Neuronal stem cell (in vitro differentiated cells): ENCODE measurements around the gene CBFA2T3.

Experiments used
- DNase-seq: peaks from one replicate; pipeline ENCODE4 v3.0.0-alpha.2; 2013; ENCODE audit warnings: low spot score
- H2AFZ ChIP-seq: one replicate; pipeline ENCODE4 v1.6.1; 2013; ENCODE audit warnings: mild to moderate bottlenecking, low read length, inconsistent platforms
- H2AK5ac ChIP-seq: 2 replicates; pipeline ENCODE4 v1.6.1; 2013; ENCODE audit warnings: low read depth, mild to moderate bottlenecking, inconsistent platforms, low read length, moderate library complexity, mixed read lengths
- H2BK120ac ChIP-seq: 2 replicates; pipeline ENCODE4 v1.6.1; 2013; ENCODE audit warnings: low read depth, mild to moderate bottlenecking, inconsistent platforms, low read length, moderate library complexity, mixed read lengths
- H2BK12ac ChIP-seq: one replicate; pipeline ENCODE4 v1.6.1; 2013; ENCODE audit warnings: low read length, inconsistent platforms
- H2BK15ac ChIP-seq: 2 replicates; pipeline ENCODE4 v1.6.1; 2013; ENCODE audit warnings: mild to moderate bottlenecking, low read length, inconsistent platforms, mixed read lengths
- H2BK5ac ChIP-seq: one replicate; pipeline ENCODE4 v1.6.1; 2013; ENCODE audit warnings: inconsistent platforms, mild to moderate bottlenecking, low read length, moderate library complexity
- H3K14ac ChIP-seq: one replicate; pipeline ENCODE4 v1.6.1; 2013; ENCODE audit warnings: low read length, inconsistent platforms
- H3K18ac ChIP-seq: 2 replicates; pipeline ENCODE4 v1.6.1; 2013; ENCODE audit warnings: low read length, inconsistent platforms
- H3K23ac ChIP-seq: 2 replicates; pipeline ENCODE4 v1.6.1; 2013; ENCODE audit warnings: low read depth, mild to moderate bottlenecking, mixed read lengths, low read length, inconsistent platforms; ENCODE audit not compliant: poor library complexity
- H3K27ac ChIP-seq: replicated peaks from 3 replicates; pipeline ENCODE4 v1.5.1; 2013; ENCODE audit warnings: low read length, inconsistent platforms
- H3K27me3 ChIP-seq, 3 experiments: 2 replicates each; pipeline ENCODE4 v1.6.1; 2013; ENCODE audit warnings: low read length in 3 of 3, mild to moderate bottlenecking in 2 of 3, inconsistent platforms in 1 of 3, low read depth in 1 of 3, mixed read lengths in 1 of 3, moderate library complexity in 1 of 3; ENCODE audit not compliant: control insufficient read depth in 3 of 3, insufficient read depth in 3 of 3
- H3K36me3 ChIP-seq, 2 donors: replicated peaks in 1 of 2; 2 replicates each; pipeline ENCODE4 v1.6.1; 2013; ENCODE audit warnings: low read length in 2 of 2; ENCODE audit not compliant: control insufficient read depth in 2 of 2, insufficient read depth in 2 of 2
- H3K4ac ChIP-seq: 2 replicates; pipeline ENCODE4 v1.6.1; 2013; ENCODE audit warnings: inconsistent platforms, mild to moderate bottlenecking, low read length, moderate library complexity
- H3K4me1 ChIP-seq, 2 donors: 1 replicate in 1 of 2; 2 replicates in 1 of 2; pipeline ENCODE4 v1.6.1; 2013; ENCODE audit warnings: low read length in 2 of 2, low read depth in 1 of 2; ENCODE audit not compliant: control insufficient read depth in 2 of 2, insufficient read depth in 1 of 2
- H3K4me2 ChIP-seq: one replicate; pipeline ENCODE4 v1.6.1; 2013; ENCODE audit warnings: mild to moderate bottlenecking, low read length, inconsistent platforms; ENCODE audit not compliant: insufficient read depth, poor library complexity, severe bottlenecking
- H3K4me3 ChIP-seq, 2 donors: 2 replicates each; pipeline ENCODE4 v1.5.1; 2013; ENCODE audit warnings: low read length in 2 of 2, mild to moderate bottlenecking in 2 of 2, inconsistent platforms in 1 of 2, moderate library complexity in 1 of 2
- H3K79me1 ChIP-seq: one replicate; pipeline ENCODE4 v1.6.1; 2013; ENCODE audit warnings: low read depth, mild to moderate bottlenecking, inconsistent platforms, low read length, moderate library complexity
- H3K9ac ChIP-seq: one replicate; pipeline ENCODE4 v1.6.1; 2013; ENCODE audit warnings: mild to moderate bottlenecking, low read depth, low read length, inconsistent platforms; ENCODE audit not compliant: poor library complexity
- H3K9me3 ChIP-seq, 2 donors: replicated peaks in 1 of 2; 2 replicates each; pipeline versions ENCODE3 to v1.6.1; 2013; ENCODE audit warnings: low read length in 2 of 2, mild to moderate bottlenecking in 2 of 2, inconsistent platforms in 1 of 2, low read depth in 1 of 2, mixed read lengths in 1 of 2, moderate library complexity in 1 of 2; ENCODE audit not compliant: control insufficient read depth in 2 of 2, insufficient read depth in 1 of 2
- H4K8ac ChIP-seq: one replicate; pipeline ENCODE4 v1.6.1; 2013; ENCODE audit warnings: low read depth, mild to moderate bottlenecking, inconsistent platforms, low read length, moderate library complexity
- H4K91ac ChIP-seq: one replicate; pipeline ENCODE4 v1.6.1; 2013; ENCODE audit warnings: low read length, low read depth, mild to moderate bottlenecking, inconsistent platforms; ENCODE audit not compliant: poor library complexity
- WGBS, 2 donors: extraction: QIAGEN DNeasy Blood & Tissue Kit; methylation state at CpG; one replicate each; pipeline ENCODE4 v1.1.7; 2013; ENCODE audit warnings: missing lambda C conversion rate in 2 of 2, mixed read lengths in 1 of 2; ENCODE audit not compliant: insufficient read length in 2 of 2, insufficient replicate concordance in 1 of 2; ENCODE audit errors: extremely low coverage in 2 of 2; 5-methylcytosine and 5-hydroxymethylcytosine counted together

The CBFA2T3 gene

DNA sequence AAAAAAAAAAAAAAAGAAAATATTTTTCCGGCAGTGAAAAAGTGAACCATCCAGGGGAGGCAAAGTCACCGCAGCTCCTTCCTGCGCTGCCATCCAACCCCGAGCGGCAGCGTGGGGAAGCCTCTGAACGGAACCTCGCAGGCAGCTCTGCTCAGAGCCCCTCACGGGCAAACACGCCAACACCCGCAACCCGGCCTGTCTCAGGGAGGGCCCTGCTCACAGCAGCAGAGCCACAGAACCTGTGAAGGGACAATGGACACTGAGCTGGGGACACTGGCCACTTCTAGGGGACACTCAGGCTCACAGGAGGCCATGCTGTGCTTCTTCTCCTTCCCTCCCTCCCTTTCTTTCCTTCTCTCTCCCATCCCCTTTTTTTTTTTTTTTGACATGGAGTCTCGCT is 143.9 kb downstream of the CBFA2T3 start:
- no CpG with 5 or more reads among the region's 13 CpGs for WGBS, 2 donors
- Histone ChIP-seq H3K9ac (no peak overlapping the region), H2AK5ac (no peak overlapping the region)

DNA sequence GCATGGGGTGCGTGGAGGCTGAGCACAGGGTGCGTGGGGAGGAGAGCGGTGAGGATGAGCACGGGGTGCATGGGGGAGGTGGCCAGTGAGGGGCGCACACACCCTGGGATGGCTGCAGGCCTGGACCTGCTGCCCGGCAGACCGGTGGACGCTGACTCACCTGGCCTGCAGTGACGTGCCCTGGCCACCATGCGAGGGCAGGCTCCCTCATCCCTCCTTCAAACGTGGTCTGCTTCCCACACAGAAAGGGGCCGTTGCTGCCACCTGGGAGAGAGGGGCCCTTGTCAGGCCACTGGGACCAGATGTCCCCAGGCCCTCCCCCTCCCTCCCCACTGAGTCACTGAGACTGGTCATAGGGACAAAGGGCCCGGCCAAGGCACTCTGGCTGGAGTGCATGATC is 145.2 kb downstream of the CBFA2T3 start:
- H4K91ac ChIP-seq: no peak overlapping the region
- no peak overlapping the region for H3K23ac ChIP-seq
- H2BK12ac ChIP-seq: peak overlapping the region; percentile 41
- H3K27me3 ChIP-seq: no peaks in the 10 kb centered on the region
- H3K18ac ChIP-seq: peak overlapping the region; percentile 48
- H3K4ac ChIP-seq: no peak overlapping the region
- no peak overlapping the region for H2AFZ ChIP-seq
- H3K27ac ChIP-seq: no peak overlapping the region
- H3K9ac ChIP-seq: peak overlapping the region; percentile 81
- H3K9me3 ChIP-seq: no peaks in the 10 kb centered on the region
- no peak overlapping the region for H2BK120ac ChIP-seq
- peak overlapping the region; percentile 71 for H3K14ac ChIP-seq
- H3K36me3 ChIP-seq: peaks cover 0 to 7% of the 10 kb centered on the region in 2 donors
- DNase-seq: no peak
- H4K8ac ChIP-seq: peak overlapping the region; percentile 43
- H3K4me2 ChIP-seq: no peak overlapping the region
- H3K4me3 ChIP-seq: no peak overlapping the region
- WGBS, 2 donors: no CpG with 5 or more reads among the region's 13 CpGs
- H3K4me1 ChIP-seq: no peaks in the 10 kb centered on the region
- no peak overlapping the region for H2BK15ac ChIP-seq
- peak overlapping the region; percentile 37 for H2AK5ac ChIP-seq
- H2BK5ac ChIP-seq: peak overlapping the region; percentile 66
- peaks cover 8% of the 10 kb centered on the region for H3K79me1 ChIP-seq

More for the DNA sequence above, 143.9 kb downstream of the CBFA2T3 start:
- H3K4me1 ChIP-seq: no peaks in the 10 kb centered on the region
- H3K4ac ChIP-seq: no peak overlapping the region
- no peak overlapping the region for H3K18ac ChIP-seq
- no peaks in the 10 kb centered on the region for H3K27me3 ChIP-seq
- H4K91ac ChIP-seq: no peak overlapping the region
- H4K8ac ChIP-seq: no peak overlapping the region
- H3K23ac ChIP-seq: no peak overlapping the region
- no peak overlapping the region for H2AFZ ChIP-seq
- no peak overlapping the region for H3K4me3 ChIP-seq
- no peak for DNase-seq
- no peak overlapping the region for H2BK5ac ChIP-seq
- H2BK12ac ChIP-seq: no peak overlapping the region
- H3K9me3 ChIP-seq: no peaks in the 10 kb centered on the region
- H3K14ac ChIP-seq: no peak overlapping the region
- no peak overlapping the region for H3K4me2 ChIP-seq
- no peak overlapping the region for H2BK15ac ChIP-seq
- H2BK120ac ChIP-seq: no peak overlapping the region
- peaks cover 10% of the 10 kb centered on the region for H3K79me1 ChIP-seq
- peaks cover 0 to 7% of the 10 kb centered on the region in 2 donors for H3K36me3 ChIP-seq
- H3K27ac ChIP-seq: no peak overlapping the region

DNA sequence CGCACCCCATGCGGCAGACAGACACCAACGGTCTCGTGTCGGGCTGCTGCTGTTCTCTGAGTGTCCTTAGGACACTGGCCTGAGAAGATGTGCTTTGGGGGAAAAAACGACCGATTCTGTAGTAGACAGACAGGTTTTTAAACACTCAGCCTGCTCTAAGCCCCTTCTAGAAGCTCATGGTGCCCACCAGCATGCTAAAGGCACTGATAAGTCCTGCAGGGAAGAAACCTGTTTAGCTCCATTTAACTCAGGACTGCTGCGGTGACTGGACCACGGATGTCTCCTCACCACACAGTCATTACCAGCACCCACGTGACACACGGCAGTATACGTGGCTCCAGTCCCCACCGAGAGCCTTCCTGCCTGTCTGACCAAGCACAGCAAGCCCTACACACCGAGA is 146.2 kb downstream of the CBFA2T3 start:
- WGBS, 2 donors: no CpG with 5 or more reads among the region's 14 CpGs
- Histone ChIP-seq H2BK5ac (no peak overlapping the region), H3K27ac (no peak overlapping the region), H2BK12ac (no peak overlapping the region), H3K79me1 (peaks cover 7% of the 10 kb centered on the region), H4K8ac (no peak overlapping the region), H3K4ac (no peak overlapping the region), H3K18ac (no peak overlapping the region), H3K27me3 (no peaks in the 10 kb centered on the region), H2AK5ac (no peak overlapping the region), H3K36me3 (peaks cover 0 to 7% of the 10 kb centered on the region in 2 donors), H3K4me2 (no peak overlapping the region), H2BK15ac (no peak overlapping the region), H4K91ac (no peak overlapping the region), H3K9ac (no peak overlapping the region), H2BK120ac (no peak overlapping the region), H3K14ac (no peak overlapping the region), H3K23ac (no peak overlapping the region), H2AFZ (no peak overlapping the region), H3K4me1 (no peaks in the 10 kb centered on the region), H3K9me3 (no peaks in the 10 kb centered on the region), H3K4me3 (no peak overlapping the region)
- no peak for DNase-seq

DNA sequence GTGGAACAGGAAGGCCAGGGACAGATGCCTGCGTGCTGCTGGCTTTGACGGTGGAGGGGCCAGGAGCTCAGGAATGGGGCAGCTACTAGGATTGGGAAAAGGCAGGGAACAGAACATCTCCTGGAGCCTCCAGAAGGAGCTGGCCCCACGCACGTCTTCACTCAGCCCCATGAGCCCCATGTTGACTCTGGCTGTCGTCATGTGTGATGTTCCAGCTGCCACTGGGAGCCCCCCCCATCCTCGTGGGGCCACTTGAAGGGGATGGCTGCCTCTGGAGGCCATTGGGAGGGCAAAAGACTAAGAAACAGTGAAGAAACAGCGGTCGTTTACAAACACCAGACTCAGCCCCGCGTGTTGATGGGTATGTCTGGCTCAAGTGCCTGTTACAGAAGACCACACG is 146.7 kb downstream of the CBFA2T3 start:
- Histone ChIP-seq H3K4me1 (no peaks in the 10 kb centered on the region), H2BK12ac (no peak overlapping the region), H3K36me3 (peaks cover 0 to 4% of the 10 kb centered on the region in 2 donors), H3K4me3 (no peak overlapping the region), H3K14ac (no peak overlapping the region), H4K8ac (no peak overlapping the region), H3K27me3 (no peaks in the 10 kb centered on the region), H3K9ac (no peak overlapping the region), H4K91ac (no peak overlapping the region), H3K27ac (no peak overlapping the region), H3K4ac (no peak overlapping the region), H2BK5ac (no peak overlapping the region), H2AFZ (no peak overlapping the region), H3K4me2 (no peak overlapping the region), H3K9me3 (no peaks in the 10 kb centered on the region), H2BK120ac (no peak overlapping the region), H3K23ac (no peak overlapping the region), H2AK5ac (no peak overlapping the region), H3K18ac (no peak overlapping the region), H3K79me1 (peaks cover 4% of the 10 kb centered on the region), H2BK15ac (no peak overlapping the region)
- DNase-seq: no peak
- WGBS, 2 donors: no CpG with 5 or more reads among the region's 11 CpGs
